Measurements from ENCODE around the gene PANK2.
"Not testable (repeated sequence)": the region's sequence is repeated elsewhere in the genome, so short reads cannot be mapped to it uniquely, and the experiment has no call there.

The PANK2 gene

GRCh38 chr20:3896302-3896701, 7.1 kb downstream of the PANK2 start:
- POLR2A ChIA-PET, result no interaction called here
- DNase-seq (ENCODE audit: low read depth, low spot score), result no peak
- TF ChIP-seq CTCF (IDR thresholded peaks at IDR 0.05; ENCODE audit: insufficient read depth, low read length, missing control alignments), result no peak
- H3K4me3 ChIP-seq (ENCODE audit: low read depth, low read length), result no peak overlapping the region
- CTCF ChIA-PET, result no interaction called here

- no peak overlapping the region for H3K4me3 ChIP-seq (ENCODE audit: low read depth, low read length)
- ChIA-PET CTCF (interaction anchor here (0.7 kb wide), 1 partner anchor 195 kb away, joined by 4 read pairs; no protein-coding TSS in a partner anchor), POLR2A (interaction anchor here (0.6 kb wide), 1 partner anchor 13 kb away, joined by 3 read pairs; no protein-coding TSS in a partner anchor)
- DNase-seq (ENCODE audit: low read depth, low spot score), result no peak
- no peak for TF ChIP-seq CTCF (IDR thresholded peaks at IDR 0.05; ENCODE audit: insufficient read depth, low read length, missing control alignments)
These were observed 7.8 kb downstream of the PANK2 start for GRCh38 chr20:3896853-3897583.

GRCh38 chr20:3898181-3898580, 9.0 kb downstream of the PANK2 start:
- POLR2A ChIA-PET; H3K4me3 ChIP-seq (ENCODE audit: low read depth, low read length); DNase-seq (ENCODE audit: low read depth, low spot score): not testable (repeated sequence)
- CTCF ChIA-PET, result interaction anchor here (0.7 kb wide), 2 partner anchors 17 to 128 kb away, joined by 3 read pairs; no protein-coding TSS in a partner anchor

GRCh38 chr20:3898639-3899038, 9.5 kb downstream of the PANK2 start:
- H3K4me3 ChIP-seq (ENCODE audit: low read depth, low read length), result no peak overlapping the region
- CTCF ChIA-PET, result interaction anchor here (0.7 kb wide), 2 partner anchors 17 to 127 kb away, joined by 3 read pairs; no protein-coding TSS in a partner anchor
- TF ChIP-seq CTCF (IDR thresholded peaks at IDR 0.05; ENCODE audit: insufficient read depth, low read length, missing control alignments), result no peak
- POLR2A ChIA-PET, result no interaction called here
- DNase-seq (ENCODE audit: low read depth, low spot score), result no peak

GRCh38 chr20:3900187-3900604, 11.0 kb downstream of the PANK2 start:
- ChIA-PET POLR2A (interaction anchor here (0.8 kb wide), 1 partner anchor 13 kb away, joined by 4 read pairs; no protein-coding TSS in a partner anchor), CTCF (interaction anchor here (0.7 to 1.9 kb wide), 3 partner anchors 10 to 180 kb away, joined by 3 to 4 read pairs (median 3); no protein-coding TSS in a partner anchor)
- no peak overlapping the region for H3K4me3 ChIP-seq (ENCODE audit: low read depth, low read length)
- DNase-seq (ENCODE audit: low read depth, low spot score), result no peak
- TF ChIP-seq CTCF (IDR thresholded peaks at IDR 0.05; ENCODE audit: insufficient read depth, low read length, missing control alignments), result no peak

- ChIA-PET POLR2A (no interaction called here), CTCF (interaction anchor here (0.8 to 1.9 kb wide), 5 partner anchors 7 to 181 kb away, joined by 3 to 4 read pairs (median 3); no protein-coding TSS in a partner anchor)
- TF ChIP-seq CTCF (IDR thresholded peaks at IDR 0.05; ENCODE audit: insufficient read depth, low read length, missing control alignments), result no peak
- H3K4me3 ChIP-seq (ENCODE audit: low read depth, low read length), result no peak overlapping the region
- no peak for DNase-seq (ENCODE audit: low read depth, low spot score)
These were observed 12.0 kb downstream of the PANK2 start for GRCh38 chr20:3901028-3901705.
